Stimulated activated CD4-positive, alpha-beta T cell treated with anti-CD3 and anti-CD28 coated beads, TNF-alpha, amount 100 ng/mL, for 1 hour (primary cell): Measurements from ENCODE around the gene ECHDC3.
"Not testable (repeated sequence)": the region's sequence is repeated elsewhere in the genome, so short reads cannot be mapped to it uniquely, and the experiment has no call there.

Experiments
- DNase-seq, 3 donors: peaks; one replicate each; pipeline ENCODE4 v3.0.0-alpha.2; 2020; ENCODE audit warnings: low read depth in 3 of 3, low spot score in 1 of 3

ECHDC3 gene

DNA sequence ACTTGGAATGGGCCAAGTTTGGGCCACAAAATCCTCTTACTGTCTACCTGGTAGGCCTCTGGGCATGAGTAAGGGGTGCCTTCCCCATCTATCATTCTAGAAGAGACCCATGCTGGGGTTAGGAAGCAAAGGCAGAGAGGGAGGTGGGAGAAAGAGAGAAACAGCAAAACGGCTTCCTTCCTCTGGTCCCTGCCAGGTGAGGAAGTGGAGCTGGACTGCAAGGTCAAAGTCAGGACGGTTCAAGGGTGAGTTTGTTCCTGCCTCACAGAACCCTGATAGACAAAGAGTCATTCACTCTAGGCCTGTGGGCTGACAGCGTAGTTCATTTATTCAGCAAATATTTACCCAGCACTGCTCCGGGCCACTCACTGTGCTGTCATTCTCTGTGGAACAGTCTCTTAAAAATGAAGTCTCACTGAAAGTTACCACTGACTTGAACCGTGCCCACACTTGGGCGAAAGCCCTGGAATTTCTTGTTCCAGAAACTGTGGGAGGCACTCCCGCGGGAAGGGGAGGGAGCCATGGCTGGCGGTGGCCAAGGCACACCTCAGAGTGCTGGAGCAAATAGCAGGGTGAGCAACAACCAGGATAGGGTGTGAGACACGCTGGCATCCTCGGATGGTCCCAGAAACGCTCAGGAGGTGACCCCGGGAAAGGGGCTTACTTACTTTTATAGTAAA is 26.2 kb upstream of the ECHDC3 start:
- DNase-seq: no peak

DNA sequence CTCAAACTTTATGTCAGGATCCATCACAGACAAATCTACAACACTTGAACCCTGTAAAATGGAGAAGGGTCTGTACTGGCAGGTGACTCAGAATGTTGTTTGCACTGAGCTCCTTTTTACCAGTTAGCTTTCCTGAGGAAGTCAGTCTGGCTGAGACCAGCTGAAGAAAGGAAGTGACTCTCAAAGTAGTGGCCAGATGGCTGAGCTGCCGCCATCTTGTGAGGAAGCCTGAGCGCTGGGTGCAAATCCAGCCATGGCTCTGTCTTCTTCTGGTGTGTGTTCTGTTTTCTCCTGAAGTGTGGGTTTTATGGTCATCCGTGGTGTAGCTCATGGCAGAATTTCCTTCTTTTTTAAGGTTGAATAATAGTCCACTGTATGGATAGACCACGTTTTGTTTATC is 25.5 kb upstream of the ECHDC3 start:
- no peak for DNase-seq

DNA sequence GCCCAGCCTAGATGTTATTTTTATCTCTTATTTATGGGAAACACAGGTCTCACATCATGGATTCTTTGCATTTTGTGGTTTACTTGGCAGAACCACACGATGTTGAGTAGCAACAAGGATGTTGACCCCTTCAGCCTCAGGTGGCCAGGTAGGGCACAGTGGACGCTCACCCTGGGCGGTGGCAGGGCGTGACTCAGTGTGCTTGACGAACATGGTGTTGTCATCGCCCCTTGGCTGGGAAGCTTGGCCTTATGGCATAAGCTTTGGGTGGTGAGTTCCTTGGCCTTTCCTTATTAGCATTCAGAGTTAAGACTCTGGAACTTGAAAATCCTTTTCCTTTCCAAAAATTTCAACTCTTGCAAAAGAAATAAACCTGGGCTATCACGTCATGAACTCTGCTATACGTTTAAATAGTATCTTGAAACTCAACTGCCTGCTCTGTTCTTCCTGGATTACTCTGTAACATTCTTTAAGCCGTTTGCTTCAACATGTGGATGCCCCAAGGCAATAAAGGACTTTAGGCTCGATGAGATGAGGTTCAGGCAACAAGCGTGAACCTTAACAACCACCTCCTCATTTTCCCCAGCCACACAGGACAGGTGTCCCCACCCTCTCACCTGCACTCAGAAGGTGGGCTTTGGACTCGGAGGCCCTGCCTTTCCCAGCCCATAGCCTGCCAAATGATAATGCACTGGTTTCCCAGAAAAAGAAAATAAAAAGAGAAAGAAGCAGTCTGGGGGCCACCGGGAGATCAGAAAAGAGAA is 22.5 kb upstream of the ECHDC3 start:
- DNase-seq: no peak

DNA sequence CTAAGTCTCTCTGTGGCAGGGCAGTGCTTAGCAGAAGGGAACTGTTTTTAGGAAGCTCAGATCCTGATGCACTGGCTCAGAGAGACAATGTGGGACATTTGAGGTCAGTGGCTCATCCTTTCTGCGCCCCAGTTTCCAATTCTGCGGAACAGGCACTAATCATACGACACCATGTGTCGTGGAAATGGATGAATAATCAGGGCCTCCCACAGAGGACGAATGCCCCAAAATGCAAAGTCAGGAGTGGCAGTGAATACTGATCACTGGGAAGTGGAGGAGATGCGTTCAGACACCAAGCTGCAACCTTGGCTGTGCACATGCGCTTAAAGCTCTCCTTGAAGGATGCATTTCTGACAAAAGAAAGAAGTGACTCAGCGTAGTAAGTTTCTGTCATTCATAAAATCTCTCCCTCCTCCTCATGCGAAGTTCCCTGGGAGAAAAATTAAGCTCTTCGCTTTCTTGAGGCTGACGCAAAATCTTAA is 21.9 kb upstream of the ECHDC3 start:
- DNase-seq: no peak

DNA sequence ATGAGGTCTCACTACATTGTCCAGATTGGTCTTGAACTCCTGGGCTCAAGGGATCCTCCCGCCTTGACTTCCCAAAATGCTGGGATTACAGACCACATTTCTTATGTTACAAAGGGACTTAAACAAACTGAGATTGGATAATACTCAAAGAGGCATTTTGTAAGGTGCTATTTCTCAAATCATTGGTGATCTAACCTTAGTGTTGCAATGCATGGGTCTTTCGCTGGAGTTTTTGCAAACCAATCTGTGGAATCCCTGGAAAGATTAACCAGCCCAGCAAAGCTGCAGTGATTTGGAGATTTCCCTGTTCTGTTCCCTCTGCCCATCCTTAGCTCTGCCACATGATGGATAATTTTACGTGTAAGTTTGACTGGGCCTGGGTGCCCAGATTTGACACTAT is 20.4 kb upstream of the ECHDC3 start:
- DNase-seq: no peak

DNA sequence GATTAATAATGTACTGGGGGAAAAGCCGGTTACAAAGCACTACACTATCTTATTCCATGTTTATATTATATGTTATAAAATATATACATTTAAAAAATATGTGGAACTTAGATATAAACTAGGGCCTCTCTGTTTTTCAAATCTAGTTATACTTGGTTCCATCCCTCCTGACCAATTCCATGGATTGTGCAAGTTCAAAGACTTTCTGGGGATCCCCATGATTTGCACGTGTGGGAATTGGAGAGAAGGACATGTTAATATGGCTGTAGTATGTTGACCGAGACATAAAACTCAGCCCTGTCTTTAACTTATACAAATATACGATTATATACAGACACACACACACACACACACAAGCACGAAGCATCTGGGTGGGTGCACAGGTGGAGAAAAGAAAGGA is 18.8 kb upstream of the ECHDC3 start:
- DNase-seq: no peak

DNA sequence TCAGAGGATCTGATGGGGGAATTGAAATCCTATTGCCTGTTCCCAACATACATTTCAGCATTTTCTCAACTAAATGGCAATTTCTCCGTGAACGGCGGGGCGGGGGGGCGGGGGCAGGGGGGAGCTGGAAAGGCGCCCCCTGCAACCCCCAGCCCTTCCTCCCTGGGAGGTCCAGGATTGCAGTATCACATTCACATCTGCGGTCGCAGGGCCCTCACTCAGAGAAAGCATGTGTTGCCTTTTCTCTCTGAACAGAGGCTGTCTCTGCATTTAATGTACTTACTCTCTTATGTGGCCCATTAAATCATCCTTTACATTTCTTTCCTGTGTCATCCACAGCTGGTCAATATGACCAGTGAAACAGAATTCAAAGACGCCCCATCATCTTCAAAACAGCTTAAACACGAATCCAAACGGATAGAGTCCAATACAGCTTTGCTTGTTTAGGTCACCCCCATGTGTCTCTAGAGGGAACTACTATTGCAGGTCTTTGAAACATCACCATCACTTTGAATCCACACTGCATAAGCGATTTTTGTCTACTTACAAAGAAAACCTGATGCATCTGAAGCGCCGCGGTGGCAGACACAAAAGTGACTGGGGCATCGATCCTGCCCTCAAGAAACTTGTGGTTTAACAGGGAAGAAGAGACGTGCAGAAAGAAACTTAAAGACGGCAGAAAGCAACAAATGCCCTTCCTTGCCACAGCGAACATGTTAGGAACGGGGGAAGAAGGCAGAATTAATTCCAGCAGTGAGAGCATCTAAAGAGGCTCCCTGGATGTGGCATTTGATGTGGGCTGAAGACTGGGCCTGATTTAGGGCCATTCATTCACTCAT is 17.0 kb upstream of the ECHDC3 start:
- no peak for DNase-seq

DNA sequence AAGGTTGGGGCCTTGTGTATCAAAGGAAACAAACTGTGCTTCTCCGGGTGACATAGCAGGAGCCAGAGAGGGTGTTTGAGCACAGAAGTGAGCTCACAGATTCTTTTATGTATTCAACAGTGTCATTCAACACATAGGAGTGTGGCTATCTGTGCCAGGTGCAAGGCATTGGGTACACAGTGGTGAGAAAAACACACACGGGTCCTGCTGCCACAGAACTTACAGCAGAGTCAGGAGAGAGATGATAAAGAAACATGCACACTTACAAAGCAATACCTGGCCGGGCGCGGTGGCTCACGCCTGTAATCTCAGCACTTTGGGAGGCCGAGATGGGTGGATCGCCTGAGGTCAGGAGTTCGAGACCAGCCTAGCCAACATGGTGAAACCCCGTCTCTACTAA is 16.3 kb upstream of the ECHDC3 start:
- DNase-seq: no peak

DNA sequence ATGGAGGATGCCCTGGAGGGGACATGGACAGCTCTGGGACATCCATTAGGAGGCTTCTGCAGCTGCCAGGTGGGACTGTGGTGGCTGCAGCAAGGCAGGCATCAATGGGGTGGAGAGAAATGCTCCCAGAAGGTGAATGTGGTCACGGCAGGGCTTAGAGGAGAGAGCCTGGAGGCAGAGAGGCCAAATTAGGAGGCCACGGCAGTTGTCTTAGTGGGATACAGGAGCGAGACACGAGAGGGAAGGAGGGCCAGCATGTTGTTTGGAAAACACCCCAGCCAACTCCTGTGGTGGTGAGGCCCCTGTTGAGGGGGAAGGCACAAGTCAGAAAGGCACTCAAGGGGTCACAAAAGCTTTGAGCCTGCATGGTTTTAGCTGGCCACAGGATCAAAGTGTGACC is 14.6 kb upstream of the ECHDC3 start:
- DNase-seq: no peak

DNA sequence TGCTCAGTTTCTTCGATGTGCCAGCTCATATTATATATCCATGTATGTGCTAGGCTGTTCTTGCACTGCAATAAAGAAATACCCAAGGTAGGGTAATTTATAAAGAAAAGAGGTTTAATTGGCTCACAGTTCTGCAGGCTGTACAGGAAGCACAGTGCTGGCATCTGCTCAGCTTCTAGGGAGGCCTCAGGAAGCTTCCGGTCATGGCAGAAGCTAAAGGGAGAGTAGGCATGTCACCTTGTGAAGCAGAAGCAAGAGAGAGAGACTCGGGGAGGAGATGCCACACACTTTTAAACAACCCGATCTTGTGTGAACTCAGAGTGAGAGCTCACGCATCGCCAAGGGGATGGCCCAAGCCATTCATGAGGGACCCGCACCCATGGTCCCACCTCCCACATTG is 13.8 kb upstream of the ECHDC3 start:
- no peak for DNase-seq

DNA sequence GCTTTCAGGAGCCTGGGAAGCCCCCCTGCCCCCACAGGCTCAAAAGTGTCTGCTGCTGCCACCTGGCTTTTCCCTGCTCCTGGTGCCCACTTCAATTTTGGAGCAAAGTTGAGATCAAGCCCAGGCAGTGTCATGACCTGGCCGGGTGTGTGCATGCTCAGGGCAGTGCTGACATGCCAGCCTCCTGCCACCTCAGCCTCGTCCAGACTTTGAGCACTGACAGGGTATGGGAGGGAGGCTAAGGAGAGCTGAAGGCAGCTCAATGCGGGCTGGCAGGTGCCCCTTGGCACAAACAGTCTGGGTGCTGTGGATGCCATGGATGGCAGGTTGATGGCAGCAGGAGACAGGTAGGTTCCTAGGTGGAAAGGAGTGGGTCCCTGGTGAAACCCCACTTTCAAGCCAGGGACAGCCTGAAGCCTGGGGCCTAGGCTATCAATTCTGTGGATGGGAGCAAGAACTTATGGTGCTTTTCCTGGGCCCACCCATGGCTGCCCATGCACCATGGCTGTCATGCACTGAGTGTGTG is 12.3 kb upstream of the ECHDC3 start:
- no peak for DNase-seq

DNA sequence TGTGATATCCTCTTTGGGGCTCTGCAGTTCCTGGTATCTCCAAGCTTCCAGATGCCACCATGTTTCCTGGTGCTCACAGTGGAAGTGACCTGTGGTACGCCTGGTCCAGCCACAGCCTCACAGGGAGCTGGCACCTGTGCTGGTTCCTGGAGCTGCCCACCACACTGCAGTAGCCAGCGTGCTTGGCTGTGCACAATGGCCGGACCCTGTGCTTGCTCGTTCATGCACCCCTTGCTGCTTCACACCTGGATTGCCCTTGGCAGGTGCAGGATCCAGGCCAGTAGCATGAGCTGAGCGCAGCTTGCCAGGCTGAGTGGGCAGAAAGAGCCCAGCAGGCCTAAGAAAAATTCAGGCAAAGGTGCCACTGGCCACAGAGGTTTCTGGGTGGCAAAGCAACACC is 11.4 kb upstream of the ECHDC3 start:
- no peak for DNase-seq

DNA sequence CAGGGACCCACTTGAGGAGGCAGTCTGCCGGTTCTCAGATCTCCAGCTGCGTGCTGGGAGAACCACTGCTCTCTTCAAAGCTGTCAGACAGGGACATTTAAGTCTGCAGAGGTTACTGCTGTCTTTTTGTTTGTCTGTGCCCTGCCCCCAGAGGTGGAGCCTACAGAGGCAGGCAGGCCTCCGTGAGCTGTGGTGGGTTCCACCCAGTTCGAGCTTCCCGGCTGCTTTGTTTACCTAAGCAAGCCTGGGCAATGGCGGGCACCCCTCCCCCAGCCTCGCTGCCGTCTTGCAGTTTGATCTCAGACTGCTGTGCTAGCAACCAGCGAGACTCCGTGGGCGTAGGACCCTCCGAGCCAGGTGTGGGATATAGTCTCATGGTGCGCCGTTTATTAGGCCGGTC is 5.4 kb upstream of the ECHDC3 start:
- not testable (repeated sequence) for DNase-seq

DNA sequence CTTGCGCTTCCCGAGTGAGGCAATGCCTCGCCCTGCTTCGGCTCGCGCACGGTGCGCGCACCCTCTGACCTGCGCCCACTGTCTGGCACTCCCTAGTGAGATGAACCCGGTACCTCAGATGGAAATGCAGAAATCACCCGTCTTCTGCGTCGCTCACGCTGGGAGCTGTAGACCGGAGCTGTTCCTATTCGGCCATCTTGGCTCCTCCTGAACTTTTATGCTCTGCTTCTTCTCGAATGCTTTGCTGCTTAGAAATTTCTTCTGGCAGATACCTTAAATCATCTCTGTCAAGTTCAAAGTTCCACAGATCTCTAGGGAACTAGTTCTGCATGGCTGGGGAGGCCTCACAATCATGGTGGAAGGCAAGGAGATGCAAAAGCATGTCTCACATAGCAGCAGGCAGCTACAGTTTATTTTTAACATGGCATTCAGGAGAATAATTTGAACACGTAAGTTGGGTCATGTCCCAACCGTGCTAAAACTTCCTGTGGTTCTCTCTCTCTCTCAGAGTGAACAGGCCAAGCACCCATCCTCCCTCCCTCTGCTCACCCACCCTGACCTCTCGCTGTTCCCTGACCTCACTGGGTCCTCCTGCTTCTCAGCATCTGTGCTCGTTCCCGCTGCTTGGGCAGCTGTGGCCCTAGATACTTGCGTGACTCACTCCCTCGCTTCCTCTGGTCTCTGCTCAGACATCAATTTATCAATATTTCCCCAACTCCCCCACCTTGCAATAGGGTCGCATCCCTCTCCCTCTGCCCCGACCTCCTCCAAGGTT is 4.7 kb upstream of the ECHDC3 start:
- not testable (repeated sequence) for DNase-seq

DNA sequence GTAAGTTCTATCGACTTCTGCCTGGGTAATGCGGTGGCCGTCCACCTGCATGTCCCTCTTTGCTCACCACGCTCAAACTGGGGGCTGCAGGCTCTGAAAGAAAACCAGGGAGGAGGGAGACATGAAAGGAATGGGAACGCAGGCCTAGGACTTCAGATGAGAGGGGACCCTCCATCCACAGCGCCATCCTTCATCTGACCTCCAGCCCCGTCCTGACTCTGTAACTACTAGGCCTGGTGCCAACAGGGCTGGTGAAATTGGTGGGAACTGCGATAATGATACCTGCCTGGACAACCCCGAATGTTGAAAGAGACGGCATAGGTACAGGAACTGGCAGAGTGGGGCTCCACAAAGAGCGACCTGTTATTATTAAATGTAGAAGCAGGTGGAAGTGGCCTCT is 1.3 kb upstream of the ECHDC3 start:
- no peak for DNase-seq

DNA sequence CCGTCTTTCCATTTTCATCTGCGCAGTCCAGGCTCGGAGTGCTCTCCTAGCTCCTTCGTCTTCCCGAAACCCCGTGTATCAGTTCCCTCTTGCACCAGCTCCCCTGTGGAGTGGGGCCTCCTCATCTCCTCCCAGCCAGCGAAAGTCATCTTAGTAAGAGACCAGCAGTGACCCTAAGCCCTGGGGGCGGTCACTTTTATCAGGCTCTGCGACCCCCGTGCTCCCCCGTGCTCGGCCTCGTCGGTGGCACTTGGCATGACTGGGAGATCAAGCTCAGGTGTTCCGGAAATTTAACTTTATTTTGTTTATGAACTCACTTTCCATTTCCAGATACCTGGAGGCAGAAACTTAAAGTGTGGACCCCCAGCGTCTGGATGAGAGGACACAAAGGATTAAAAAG is 574 bp upstream of the ECHDC3 start:
- DNase-seq: no peak

DNA sequence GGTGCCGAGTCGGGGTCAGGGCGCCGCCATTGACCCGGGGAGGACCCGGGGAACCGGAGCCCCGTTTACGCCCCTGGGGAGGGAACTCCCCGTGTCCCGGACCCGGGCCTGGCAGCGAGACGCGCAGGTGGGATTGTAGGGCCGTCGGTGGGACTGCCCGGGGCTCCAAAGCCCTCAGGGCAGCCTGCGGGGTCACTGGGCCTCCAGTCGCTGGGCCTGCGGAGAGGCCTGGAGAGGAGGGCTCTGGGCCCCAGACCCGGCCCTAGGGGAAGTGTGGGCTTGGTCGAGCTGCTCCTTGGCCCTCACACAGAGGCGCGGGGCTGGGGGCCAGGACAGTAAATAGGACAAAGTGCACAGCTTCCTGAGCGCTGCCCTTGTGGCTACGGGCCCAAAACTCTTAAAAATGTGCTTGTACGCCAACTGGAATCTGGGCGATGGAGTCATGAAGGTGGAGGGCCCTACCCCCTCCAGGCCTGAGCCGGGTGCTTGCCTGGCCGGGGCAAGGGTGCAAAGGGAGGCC is 657 bp downstream of the ECHDC3 start:
- no peak for DNase-seq

DNA sequence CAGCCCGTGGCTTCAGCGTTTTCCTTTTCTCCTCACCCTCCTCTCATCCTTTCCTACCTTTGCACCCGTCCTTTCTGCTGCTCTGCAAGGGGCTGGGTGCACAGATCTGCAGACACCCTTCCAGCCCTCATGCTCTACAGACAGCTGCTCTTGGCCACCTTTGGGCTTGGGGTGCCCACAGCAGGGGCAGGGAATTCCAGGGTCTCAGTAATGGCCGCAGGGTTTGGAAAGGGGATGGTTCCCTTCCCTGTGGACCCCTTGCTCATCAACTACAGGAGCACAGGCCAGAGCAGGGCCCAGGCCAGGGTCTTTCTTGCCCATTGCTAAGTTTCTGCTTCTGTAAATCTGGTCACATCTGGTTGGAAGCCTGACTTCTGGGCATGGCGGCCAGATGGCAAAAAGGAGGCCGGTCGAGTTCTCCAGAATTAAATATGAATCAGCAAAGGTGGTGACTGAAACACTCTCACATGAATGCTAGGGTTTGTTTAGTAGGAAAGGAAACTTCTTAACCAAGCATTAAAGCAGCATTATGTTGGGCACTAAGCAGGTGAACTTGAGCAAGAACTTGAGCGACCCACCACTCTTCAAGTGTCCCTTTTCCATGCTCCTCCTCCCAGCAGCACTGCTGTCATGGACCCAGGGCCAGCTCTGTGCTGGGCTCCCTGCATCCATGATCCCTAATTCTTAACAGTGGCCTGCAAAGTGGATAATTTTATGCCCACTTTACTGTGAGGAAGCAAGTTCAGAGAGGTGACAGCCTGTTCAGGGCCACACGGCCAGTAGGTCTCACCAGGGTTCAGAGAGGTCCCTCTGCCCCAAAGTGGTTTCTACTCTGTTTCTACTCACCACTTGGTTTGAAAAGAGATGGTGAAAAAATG is 1.5 kb downstream of the ECHDC3 start:
- no peak for DNase-seq

DNA sequence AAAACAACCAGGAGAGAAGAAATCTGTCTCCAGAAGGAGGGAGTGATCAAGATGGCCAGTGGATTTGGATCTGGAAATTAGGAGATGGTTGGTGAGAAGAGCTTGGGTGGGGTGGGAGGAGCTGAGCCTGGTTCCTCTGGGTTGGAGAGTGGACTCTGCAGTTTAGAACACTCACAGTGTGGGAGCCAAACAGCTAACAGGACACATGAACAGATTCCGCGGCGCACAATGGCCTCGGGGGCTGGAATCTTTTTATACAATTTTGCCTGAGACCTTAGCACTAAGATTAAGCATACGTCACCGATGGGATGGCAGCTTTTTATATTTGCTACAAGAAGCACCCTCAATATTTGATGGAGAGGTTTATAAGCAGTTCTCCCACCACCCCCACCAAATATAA is 2.9 kb downstream of the ECHDC3 start:
- DNase-seq: no peak
